HG03039 (cell line): ENCODE data around the gene BMPR1A.

Experiments
- ATAC-seq: cut with Tn5 transposase; IDR thresholded peaks from one replicate; pipeline ENCODE4 v1.9.1; 2021; ENCODE audit warnings: mild to moderate bottlenecking, moderate library complexity; ENCODE audit not compliant: unreplicated experiment

Gene BMPR1A

GRCh38 chr10:86799188-86799845, 42.9 kb downstream of the BMPR1A start:
- no peak for ATAC-seq

GRCh38 chr10:86801995-86802394, 45.6 kb downstream of the BMPR1A start:
- ATAC-seq, result no peak

- no peak for ATAC-seq
Measured at GRCh38 chr10:86802473-86803108, 46.2 kb downstream of the BMPR1A start.

GRCh38 chr10:86803156-86803555, 46.7 kb downstream of the BMPR1A start:
- no peak for ATAC-seq

GRCh38 chr10:86804805-86805204, 48.4 kb downstream of the BMPR1A start:
- no peak for ATAC-seq

GRCh38 chr10:86813101-86813500, 56.7 kb downstream of the BMPR1A start:
- no peak for ATAC-seq

- ATAC-seq, result no peak
Measured at GRCh38 chr10:86813982-86814381, 57.6 kb downstream of the BMPR1A start.

- ATAC-seq, result no peak
Measured at GRCh38 chr10:86815035-86815617, 58.7 kb downstream of the BMPR1A start.

GRCh38 chr10:86815640-86816039, 59.2 kb downstream of the BMPR1A start:
- no peak for ATAC-seq

GRCh38 chr10:86817246-86817645, 60.8 kb downstream of the BMPR1A start:
- ATAC-seq, result no peak

- no peak for ATAC-seq
Measured at GRCh38 chr10:86819567-86819966, 63.1 kb downstream of the BMPR1A start.

GRCh38 chr10:86820509-86820908, 64.1 kb downstream of the BMPR1A start:
- ATAC-seq, result no peak

GRCh38 chr10:86821388-86821999, 65.1 kb downstream of the BMPR1A start:
- ATAC-seq, result no peak

GRCh38 chr10:86823565-86823964, 67.1 kb downstream of the BMPR1A start:
- ATAC-seq, result no peak

- no peak for ATAC-seq
Measured at GRCh38 chr10:86824151-86824550, 67.7 kb downstream of the BMPR1A start.

GRCh38 chr10:86825366-86825765, 68.9 kb downstream of the BMPR1A start:
- ATAC-seq, result no peak

GRCh38 chr10:86827639-86828038, 71.2 kb downstream of the BMPR1A start:
- no peak for ATAC-seq

GRCh38 chr10:86828145-86828544, 71.7 kb downstream of the BMPR1A start:
- no peak for ATAC-seq

GRCh38 chr10:86829472-86829871, 73.1 kb downstream of the BMPR1A start:
- ATAC-seq, result no peak

GRCh38 chr10:86830043-86830591, 73.7 kb downstream of the BMPR1A start:
- ATAC-seq, result no peak

GRCh38 chr10:86833969-86834368, 77.5 kb downstream of the BMPR1A start:
- no peak for ATAC-seq

GRCh38 chr10:86836044-86836443, 79.6 kb downstream of the BMPR1A start:
- no peak for ATAC-seq
